ENCODE measurements around the gene ID3. TPM values are rescaled to one million over a fixed set of nuclear protein-coding genes. Genes with fewer than 3 reads are reported as not detected.

ID3 gene
- total RNA-seq, 1 donor from 2014 or later, result 487 TPM

GRCh38 chr1:23582820-23583219, 23.5 kb upstream of the ID3 start:
- Mint-ChIP-seq H3K4me1 (peaks cover 15% of the 10 kb centered on the region), H3K27ac (no peak overlapping the region), H3K36me3 (no peaks in the 10 kb centered on the region), H3K27me3 (ENCODE audit: low read depth) (no peaks in the 10 kb centered on the region), H3K4me3 (no peak overlapping the region), H3K9me3 (no peaks in the 10 kb centered on the region)
- no peak for DNase-seq (ENCODE audit: low spot score in 2 of 2, unreplicated experiment in 2 of 2)
- TF ChIP-seq, protein P1, sequence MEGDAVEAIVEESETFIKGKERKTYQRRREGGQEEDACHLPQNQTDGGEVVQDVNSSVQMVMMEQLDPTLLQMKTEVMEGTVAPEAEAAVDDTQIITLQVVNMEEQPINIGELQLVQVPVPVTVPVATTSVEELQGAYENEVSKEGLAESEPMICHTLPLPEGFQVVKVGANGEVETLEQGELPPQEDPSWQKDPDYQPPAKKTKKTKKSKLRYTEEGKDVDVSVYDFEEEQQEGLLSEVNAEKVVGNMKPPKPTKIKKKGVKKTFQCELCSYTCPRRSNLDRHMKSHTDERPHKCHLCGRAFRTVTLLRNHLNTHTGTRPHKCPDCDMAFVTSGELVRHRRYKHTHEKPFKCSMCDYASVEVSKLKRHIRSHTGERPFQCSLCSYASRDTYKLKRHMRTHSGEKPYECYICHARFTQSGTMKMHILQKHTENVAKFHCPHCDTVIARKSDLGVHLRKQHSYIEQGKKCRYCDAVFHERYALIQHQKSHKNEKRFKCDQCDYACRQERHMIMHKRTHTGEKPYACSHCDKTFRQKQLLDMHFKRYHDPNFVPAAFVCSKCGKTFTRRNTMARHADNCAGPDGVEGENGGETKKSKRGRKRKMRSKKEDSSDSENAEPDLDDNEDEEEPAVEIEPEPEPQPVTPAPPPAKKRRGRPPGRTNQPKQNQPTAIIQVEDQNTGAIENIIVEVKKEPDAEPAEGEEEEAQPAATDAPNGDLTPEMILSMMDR (IDR thresholded peaks at IDR 0.05; ENCODE audit: unreplicated experiment), result no peak

DNA sequence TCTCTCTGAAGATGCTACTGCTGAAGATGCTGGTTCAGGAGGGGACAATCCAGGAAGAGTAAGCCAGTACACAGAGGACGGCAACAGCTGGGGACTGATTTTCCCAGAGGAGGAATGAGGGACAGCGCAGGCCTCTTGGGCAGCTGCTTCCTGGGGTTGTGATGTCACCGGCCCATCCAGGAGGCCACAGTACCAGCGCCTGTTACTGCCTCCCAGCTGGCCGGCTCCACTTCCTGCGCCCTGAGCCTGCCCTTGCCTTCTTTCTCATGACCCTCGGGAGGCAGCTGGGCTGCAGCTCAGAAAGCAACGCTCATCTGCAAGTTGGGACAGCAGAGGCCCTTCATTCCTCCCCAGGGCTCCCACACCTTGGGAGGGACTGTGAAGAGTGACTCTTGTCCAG, 21.9 kb upstream of the ID3 start:
- peaks cover 27% of the 10 kb centered on the region for H3K4me1 Mint-ChIP-seq
- no peak overlapping the region for H3K4me3 Mint-ChIP-seq

DNA sequence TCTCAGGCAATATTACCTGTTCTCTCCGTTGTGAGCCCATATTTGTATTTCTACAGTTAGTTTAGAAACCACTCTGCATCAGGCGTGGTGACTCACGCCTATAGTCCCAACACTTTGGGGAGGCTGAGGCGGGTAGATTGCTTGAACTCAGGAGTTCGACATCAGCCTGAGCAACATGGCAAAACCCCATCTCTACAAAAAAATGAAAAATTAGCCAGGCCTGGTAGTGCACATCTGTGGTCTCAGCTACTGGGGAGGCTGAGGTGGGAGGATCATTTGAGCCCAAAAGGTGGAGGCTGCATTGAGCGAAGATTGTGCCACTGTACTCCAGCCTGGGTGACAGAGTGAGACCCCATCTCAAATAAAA, 19.7 kb upstream of the ID3 start:
- peaks cover 6% of the 10 kb centered on the region for H3K9me3 Mint-ChIP-seq
- no peak for DNase-seq (ENCODE audit: low spot score in 2 of 2, unreplicated experiment in 2 of 2)
- H3K36me3 Mint-ChIP-seq, result no peaks in the 10 kb centered on the region
- H3K27me3 Mint-ChIP-seq (ENCODE audit: low read depth), result no peaks in the 10 kb centered on the region
- H3K27ac Mint-ChIP-seq, result no peak overlapping the region
- no peak overlapping the region for H3K4me3 Mint-ChIP-seq
- H3K4me1 Mint-ChIP-seq, result peaks cover 45% of the 10 kb centered on the region
- TF ChIP-seq, protein P1 (IDR thresholded peaks at IDR 0.05; ENCODE audit: unreplicated experiment), result no peak

More for the DNA sequence above, 21.9 kb upstream of the ID3 start:
- no peak for DNase-seq (ENCODE audit: low spot score in 2 of 2, unreplicated experiment in 2 of 2)
- no peaks in the 10 kb centered on the region for H3K36me3 Mint-ChIP-seq
- H3K27me3 Mint-ChIP-seq (ENCODE audit: low read depth), result no peaks in the 10 kb centered on the region
- H3K27ac Mint-ChIP-seq, result peak overlapping the region; percentile 67
- no peaks in the 10 kb centered on the region for H3K9me3 Mint-ChIP-seq
- TF ChIP-seq, protein P1 (IDR thresholded peaks at IDR 0.05; ENCODE audit: unreplicated experiment), result no peak

- Mint-ChIP-seq H3K27ac (peak overlapping the region; percentile 73), H3K4me1 (peaks cover 45% of the 10 kb centered on the region)
- DNase-seq (ENCODE audit: low spot score in 2 of 2, unreplicated experiment in 2 of 2), result no peak
Measured at GRCh38 chr1:23578311-23578996, 19.2 kb upstream of the ID3 start.

GRCh38 chr1:23577056-23578004, 18.0 kb upstream of the ID3 start:
- peaks cover 45% of the 10 kb centered on the region for H3K4me1 Mint-ChIP-seq
- H3K9me3 Mint-ChIP-seq, result peaks cover 6% of the 10 kb centered on the region
- no peaks in the 10 kb centered on the region for H3K36me3 Mint-ChIP-seq
- TF ChIP-seq, protein P1 (IDR thresholded peaks at IDR 0.05; ENCODE audit: unreplicated experiment), result no peak
- no peak overlapping the region for H3K4me3 Mint-ChIP-seq
- no peaks in the 10 kb centered on the region for H3K27me3 Mint-ChIP-seq (ENCODE audit: low read depth)
- DNase-seq (ENCODE audit: low spot score in 2 of 2, unreplicated experiment in 2 of 2), result no peak
- peak overlapping the region; percentile 95 for H3K27ac Mint-ChIP-seq

More at GRCh38 chr1:23578311-23578996, 19.2 kb upstream of the ID3 start:
- H3K27me3 Mint-ChIP-seq (ENCODE audit: low read depth), result no peaks in the 10 kb centered on the region
- H3K9me3 Mint-ChIP-seq, result peaks cover 6% of the 10 kb centered on the region
- H3K4me3 Mint-ChIP-seq, result no peak overlapping the region
- H3K36me3 Mint-ChIP-seq, result no peaks in the 10 kb centered on the region
- TF ChIP-seq, protein P1 (IDR thresholded peaks at IDR 0.05; ENCODE audit: unreplicated experiment), result no peak
